D721Med (cell line): ENCODE data around the gene GNMT.

Source experiments
- DNase-seq: peaks from one replicate; pipeline ENCODE4 v3.0.0; 2011; ENCODE audit warnings: low spot score; ENCODE audit not compliant: insufficient read length
- FAIRE-seq: peaks from 2 replicates; lab custom pipeline; 2011; peaks lifted over from hg19 to GRCh38; lab: Jason Lieb, UNC
- CTCF ChIP-seq: IDR thresholded peaks from 2 replicates; pipeline ENCODE4 v1.5.1; 2012; ENCODE audit warnings: mild to moderate bottlenecking, control low read depth; ENCODE audit not compliant: insufficient read depth; ENCODE audit errors: missing control alignments

Gene GNMT

GRCh38 chr6:42923666-42924065, 36.9 kb upstream of the GNMT start:
- DNase-seq (no peak), FAIRE-seq (no peak)
- TF ChIP-seq CTCF: no peak

GRCh38 chr6:42925248-42925857, 35.2 kb upstream of the GNMT start:
- DNase-seq (no peak), FAIRE-seq (no peak)
- TF ChIP-seq CTCF: no peak

- no peak for TF ChIP-seq CTCF
- FAIRE-seq: no peak
- DNase-seq: peak; percentile 74
Measured at GRCh38 chr6:42928986-42929820, 31.4 kb upstream of the GNMT start, which contains the start of gene CNPY3. Gene CNPY3, plus strand, starts transcription at chr6:42929480. Its CDS starts 91 bp downstream, at chr6:42929571.

- FAIRE-seq: no peak
- TF ChIP-seq CTCF: no peak
- no peak for DNase-seq
Measured at GRCh38 chr6:42929821-42930360, 30.7 kb upstream of the GNMT start.

GRCh38 chr6:42932412-42932811, 28.1 kb upstream of the GNMT start:
- no peak for TF ChIP-seq CTCF
- DNase-seq (no peak), FAIRE-seq (no peak)

GRCh38 chr6:42933205-42933604, 27.3 kb upstream of the GNMT start:
- TF ChIP-seq CTCF: no peak
- FAIRE-seq (no peak), DNase-seq (no peak)
